ENCODE measurements around the gene PDZRN4. TPM values are rescaled to one million over a fixed set of nuclear protein-coding genes. Genes with fewer than 3 reads are reported as not detected.

PDZRN4 gene
- total RNA-seq, 6 donors from 2014 or later: 0.17 to 1.3 (median 0.61) TPM; not detected in 1

DNA sequence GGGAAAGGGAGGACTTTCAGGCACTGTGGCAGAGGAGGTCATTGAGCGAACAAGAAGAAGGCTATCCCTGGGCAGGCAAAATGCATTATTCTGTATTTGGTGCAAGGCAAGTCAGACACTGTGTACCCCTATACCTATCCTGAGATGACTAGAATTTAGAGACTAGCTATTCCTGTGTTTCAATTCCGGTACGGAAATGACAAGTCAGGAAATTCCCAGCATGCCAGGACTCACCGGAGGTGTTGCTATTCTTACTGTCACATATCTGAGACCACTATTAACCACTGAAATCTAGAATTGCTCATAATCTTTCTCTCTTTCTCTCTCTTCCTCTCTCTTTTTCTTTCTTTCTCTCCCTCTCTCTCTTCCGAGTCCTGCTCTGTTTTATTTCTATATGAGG lies 297.1 kb downstream of the PDZRN4 start:
- DNase-seq: no peak
- H3K36me3 ChIP-seq: no peaks in the 10 kb centered on the region
- ATAC-seq (ENCODE audit: low FRiP score in 2 of 2): no peak
- H3K27me3 ChIP-seq: no peaks in the 10 kb centered on the region
- H3K4me3 ChIP-seq: no peak overlapping the region
- 56 to 66% methylated on average over 5 of the region's 5 CpGs for whole genome bisulfite sequencing, 2 donors
- no peaks in the 10 kb centered on the region for H3K4me1 ChIP-seq
- TF ChIP-seq EP300 (IDR thresholded peaks at IDR 0.05) (no peak), POLR2A (IDR thresholded peaks at IDR 0.05) (no peak), POLR2AphosphoS5 (IDR thresholded peaks at IDR 0.05) (no peak)
- TF ChIP-seq, protein P1, sequence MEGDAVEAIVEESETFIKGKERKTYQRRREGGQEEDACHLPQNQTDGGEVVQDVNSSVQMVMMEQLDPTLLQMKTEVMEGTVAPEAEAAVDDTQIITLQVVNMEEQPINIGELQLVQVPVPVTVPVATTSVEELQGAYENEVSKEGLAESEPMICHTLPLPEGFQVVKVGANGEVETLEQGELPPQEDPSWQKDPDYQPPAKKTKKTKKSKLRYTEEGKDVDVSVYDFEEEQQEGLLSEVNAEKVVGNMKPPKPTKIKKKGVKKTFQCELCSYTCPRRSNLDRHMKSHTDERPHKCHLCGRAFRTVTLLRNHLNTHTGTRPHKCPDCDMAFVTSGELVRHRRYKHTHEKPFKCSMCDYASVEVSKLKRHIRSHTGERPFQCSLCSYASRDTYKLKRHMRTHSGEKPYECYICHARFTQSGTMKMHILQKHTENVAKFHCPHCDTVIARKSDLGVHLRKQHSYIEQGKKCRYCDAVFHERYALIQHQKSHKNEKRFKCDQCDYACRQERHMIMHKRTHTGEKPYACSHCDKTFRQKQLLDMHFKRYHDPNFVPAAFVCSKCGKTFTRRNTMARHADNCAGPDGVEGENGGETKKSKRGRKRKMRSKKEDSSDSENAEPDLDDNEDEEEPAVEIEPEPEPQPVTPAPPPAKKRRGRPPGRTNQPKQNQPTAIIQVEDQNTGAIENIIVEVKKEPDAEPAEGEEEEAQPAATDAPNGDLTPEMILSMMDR (IDR thresholded peaks at IDR 0.05): no peak
- H3K27ac ChIP-seq: no peak overlapping the region
- H3K9me3 ChIP-seq: no peaks in the 10 kb centered on the region

DNA sequence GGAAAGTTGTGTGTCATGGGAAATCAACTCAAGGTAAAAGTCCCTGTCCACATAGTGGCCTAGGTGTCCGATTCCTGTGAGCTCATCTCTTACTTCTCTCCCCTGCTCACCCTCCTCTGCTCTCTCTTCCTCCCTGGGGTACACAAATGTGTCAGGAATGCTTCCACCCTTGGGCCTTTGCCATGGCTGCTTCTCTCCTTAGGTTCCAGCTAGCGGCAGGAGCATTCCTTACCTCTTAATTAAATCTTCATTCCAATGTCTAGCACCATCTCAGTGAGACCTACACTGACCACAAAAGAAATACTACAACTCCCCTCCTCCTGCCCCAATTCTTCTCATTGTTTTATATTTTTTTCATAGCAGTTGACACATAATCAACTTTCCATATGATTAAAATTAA lies 298.6 kb downstream of the PDZRN4 start:
- H3K27ac ChIP-seq: no peak overlapping the region
- no peaks in the 10 kb centered on the region for H3K36me3 ChIP-seq
- no peak for TF ChIP-seq EP300 (IDR thresholded peaks at IDR 0.05)
- TF ChIP-seq POLR2A (IDR thresholded peaks at IDR 0.05): no peak
- TF ChIP-seq, protein P1 (IDR thresholded peaks at IDR 0.05): no peak
- no peak for TF ChIP-seq POLR2AphosphoS5 (IDR thresholded peaks at IDR 0.05)
- no peak for DNase-seq
- no peak for ATAC-seq (ENCODE audit: low FRiP score in 2 of 2)
- WGBS, 2 donors: 72 to 86% methylated on average over 2 of the region's 2 CpGs
- no peak overlapping the region for H3K4me3 ChIP-seq
- no peaks in the 10 kb centered on the region for H3K9me3 ChIP-seq
- no peaks in the 10 kb centered on the region for H3K27me3 ChIP-seq
- H3K4me1 ChIP-seq: no peaks in the 10 kb centered on the region

DNA sequence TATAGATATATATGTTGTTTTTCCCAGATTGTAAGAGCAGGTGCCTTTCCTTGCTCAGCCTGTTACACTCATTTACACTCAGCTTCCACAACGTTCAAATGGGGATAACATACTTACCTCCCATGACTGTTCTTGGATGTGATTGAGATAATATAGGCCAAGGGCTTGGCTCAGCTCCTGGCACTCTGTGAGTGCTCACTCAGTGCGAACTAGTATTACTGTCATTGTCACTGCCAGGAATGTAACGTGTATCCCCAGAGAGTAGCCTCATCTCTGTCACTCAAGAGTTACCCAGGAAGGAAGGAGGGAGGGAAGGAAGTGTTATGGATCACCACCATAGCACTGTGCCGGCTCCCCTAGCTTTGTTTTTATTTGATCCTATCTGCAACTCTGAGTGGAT lies 307.9 kb downstream of the PDZRN4 start:
- Histone ChIP-seq H3K9me3 (no peaks in the 10 kb centered on the region), H3K27ac (no peak overlapping the region), H3K36me3 (no peaks in the 10 kb centered on the region), H3K4me1 (no peaks in the 10 kb centered on the region), H3K27me3 (no peaks in the 10 kb centered on the region), H3K4me3 (no peak overlapping the region)
- no peak for DNase-seq
- 65 to 71% methylated on average over 4 of the region's 4 CpGs for WGBS, 2 donors
- TF ChIP-seq, protein P1 (IDR thresholded peaks at IDR 0.05): no peak
- no peak for ATAC-seq (ENCODE audit: low FRiP score in 2 of 2)

DNA sequence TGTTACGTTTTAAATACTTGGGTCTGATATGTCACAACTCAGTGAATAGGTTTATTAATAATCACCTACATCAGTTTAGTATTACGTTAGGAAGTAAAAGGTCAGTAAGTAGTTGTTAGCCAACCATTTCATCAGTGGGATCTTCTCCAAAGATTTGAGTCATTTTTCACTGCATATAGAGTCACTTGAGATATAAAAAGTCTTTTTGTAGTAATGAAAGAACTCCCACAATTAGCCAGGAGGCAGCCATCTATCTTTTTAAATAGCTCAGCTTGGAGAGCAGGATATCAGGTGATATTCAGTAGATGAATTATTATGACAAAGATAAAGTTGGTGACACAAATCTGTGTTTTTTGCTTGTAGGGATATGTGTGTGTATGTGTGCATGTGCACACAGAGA lies 309.3 kb downstream of the PDZRN4 start:
- no peak for TF ChIP-seq EP300 (IDR thresholded peaks at IDR 0.05)
- TF ChIP-seq POLR2AphosphoS5 (IDR thresholded peaks at IDR 0.05): no peak
- no peak for TF ChIP-seq POLR2A (IDR thresholded peaks at IDR 0.05)
- TF ChIP-seq, protein P1 (IDR thresholded peaks at IDR 0.05): no peak
- Histone ChIP-seq H3K27ac (no peak overlapping the region), H3K4me3 (no peak overlapping the region), H3K36me3 (no peaks in the 10 kb centered on the region), H3K27me3 (no peaks in the 10 kb centered on the region), H3K9me3 (no peaks in the 10 kb centered on the region), H3K4me1 (no peaks in the 10 kb centered on the region)
- ATAC-seq (ENCODE audit: low FRiP score in 2 of 2) (no peak), DNase-seq (no peak)
- WGBS, 2 donors: 74 to 79% methylated on average over 2 of the region's 2 CpGs

DNA sequence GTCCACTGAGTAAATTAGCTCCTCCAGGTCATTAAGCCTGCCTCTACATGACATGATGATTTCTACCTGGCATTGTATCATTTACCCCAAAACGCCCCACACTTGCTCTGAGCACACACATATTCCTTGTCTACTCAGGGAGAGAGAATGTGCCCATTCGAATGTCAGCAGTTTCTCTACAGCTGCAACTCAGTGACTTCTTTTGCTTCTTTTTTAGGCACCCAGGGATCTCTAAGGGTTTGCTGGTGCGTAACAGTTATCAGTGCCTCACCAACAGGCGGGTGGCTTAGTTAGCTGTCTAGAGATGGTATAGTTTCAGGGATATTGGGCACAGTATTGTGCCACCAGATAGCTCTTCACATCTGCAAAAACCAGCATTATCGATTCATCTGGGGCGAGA lies 316.9 kb downstream of the PDZRN4 start:
- H3K9me3 ChIP-seq: no peaks in the 10 kb centered on the region
- ATAC-seq (ENCODE audit: low FRiP score in 2 of 2) (no peak), DNase-seq (no peak)
- peaks cover 0 to 6% (median 0%) of the 10 kb centered on the region in 4 donors for H3K4me1 ChIP-seq
- H3K27me3 ChIP-seq: no peaks in the 10 kb centered on the region
- H3K4me3 ChIP-seq: no peak overlapping the region
- H3K27ac ChIP-seq: no peak overlapping the region
- WGBS, 2 donors: 91 to 97% methylated on average over 6 of the region's 6 CpGs
- TF ChIP-seq EP300 (IDR thresholded peaks at IDR 0.05) (no peak), POLR2AphosphoS5 (IDR thresholded peaks at IDR 0.05) (no peak), POLR2A (IDR thresholded peaks at IDR 0.05) (no peak)
- TF ChIP-seq, protein P1 (IDR thresholded peaks at IDR 0.05): no peak
- no peaks in the 10 kb centered on the region for H3K36me3 ChIP-seq
